Measurements from ENCODE around the gene ARR3. TPM values are rescaled to one million over a fixed set of nuclear protein-coding genes. Genes with fewer than 3 reads are reported as not detected.

ARR3 gene
- polyA plus RNA-seq, 1 experiment, result not detected

DNA sequence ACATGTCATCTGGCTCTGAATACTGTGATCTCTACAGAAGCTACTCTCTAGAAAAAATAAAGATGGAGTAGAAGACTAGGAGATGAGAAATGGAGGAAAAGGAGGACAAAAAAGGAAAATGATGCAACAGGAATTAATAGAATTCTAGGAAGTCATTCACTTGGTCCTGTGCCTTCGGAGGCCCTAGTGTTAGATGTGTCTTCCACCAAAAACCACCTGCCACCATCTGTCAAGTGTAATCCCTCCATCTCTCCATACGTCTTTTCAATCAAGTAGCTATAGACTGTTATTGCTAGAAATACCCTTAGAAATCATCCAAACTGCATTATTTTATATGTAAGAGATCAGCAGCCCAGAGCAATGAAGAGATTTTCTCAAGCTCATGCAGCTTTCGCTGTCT, 10.9 kb downstream of the ARR3 start:
- Histone ChIP-seq H3K9me3 (ENCODE audit: control insufficient read depth, insufficient read depth, low read length) (no peaks in the 10 kb centered on the region), H3K4me3 (ENCODE audit: low read depth, low read length) (no peak overlapping the region), H3K27ac (ENCODE audit: low read depth, low read length) (no peak overlapping the region), H3K27me3 (ENCODE audit: control insufficient read depth, insufficient read depth, low read length) (no peaks in the 10 kb centered on the region)
- TF ChIP-seq, protein P1, sequence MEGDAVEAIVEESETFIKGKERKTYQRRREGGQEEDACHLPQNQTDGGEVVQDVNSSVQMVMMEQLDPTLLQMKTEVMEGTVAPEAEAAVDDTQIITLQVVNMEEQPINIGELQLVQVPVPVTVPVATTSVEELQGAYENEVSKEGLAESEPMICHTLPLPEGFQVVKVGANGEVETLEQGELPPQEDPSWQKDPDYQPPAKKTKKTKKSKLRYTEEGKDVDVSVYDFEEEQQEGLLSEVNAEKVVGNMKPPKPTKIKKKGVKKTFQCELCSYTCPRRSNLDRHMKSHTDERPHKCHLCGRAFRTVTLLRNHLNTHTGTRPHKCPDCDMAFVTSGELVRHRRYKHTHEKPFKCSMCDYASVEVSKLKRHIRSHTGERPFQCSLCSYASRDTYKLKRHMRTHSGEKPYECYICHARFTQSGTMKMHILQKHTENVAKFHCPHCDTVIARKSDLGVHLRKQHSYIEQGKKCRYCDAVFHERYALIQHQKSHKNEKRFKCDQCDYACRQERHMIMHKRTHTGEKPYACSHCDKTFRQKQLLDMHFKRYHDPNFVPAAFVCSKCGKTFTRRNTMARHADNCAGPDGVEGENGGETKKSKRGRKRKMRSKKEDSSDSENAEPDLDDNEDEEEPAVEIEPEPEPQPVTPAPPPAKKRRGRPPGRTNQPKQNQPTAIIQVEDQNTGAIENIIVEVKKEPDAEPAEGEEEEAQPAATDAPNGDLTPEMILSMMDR (IDR thresholded peaks at IDR 0.05; ENCODE audit: low read depth, low read length), result no peak
- DNase-seq (ENCODE audit: low read depth, low spot score), result no peak
- POLR2A ChIA-PET, result no interaction called here
- CTCF ChIA-PET, result no interaction called here

- DNase-seq (ENCODE audit: low read depth, low spot score), result no peak
- ChIA-PET CTCF (no interaction called here), POLR2A (interaction anchor here (1.0 kb wide), 1 partner anchor 9 kb away, joined by 4 read pairs; the partner anchor contains the start of genes KIF4A and PDZD11)
- Histone ChIP-seq H3K4me3 (ENCODE audit: low read depth, low read length) (no peak overlapping the region), H3K27me3 (ENCODE audit: control insufficient read depth, insufficient read depth, low read length) (no peaks in the 10 kb centered on the region), H3K9me3 (ENCODE audit: control insufficient read depth, insufficient read depth, low read length) (no peaks in the 10 kb centered on the region), H3K27ac (ENCODE audit: low read depth, low read length) (no peak overlapping the region)
- TF ChIP-seq, protein P1 (IDR thresholded peaks at IDR 0.05; ENCODE audit: low read depth, low read length), result no peak
Measured at GRCh38 chrX:70280573-70280972, 12.4 kb downstream of the ARR3 start.

GRCh38 chrX:70281951-70282350, 13.8 kb downstream of the ARR3 start, which contains the start of gene RAB41:
Gene RAB41 (plus strand): TSS chrX:70282172. CDS start chrX:70282218, 46 bp downstream.
- no peak within 1 kb of the TSS for H3K4me3 ChIP-seq (ENCODE audit: low read depth, low read length)
- CTCF ChIA-PET, result no interaction called here
- POLR2A ChIA-PET, result no interaction called here
- TF ChIP-seq, protein P1 (IDR thresholded peaks at IDR 0.05; ENCODE audit: low read depth, low read length), result no peak
- no peak within 1 kb of the TSS for H3K27ac ChIP-seq (ENCODE audit: low read depth, low read length)
- H3K27me3 ChIP-seq (ENCODE audit: control insufficient read depth, insufficient read depth, low read length), result no peaks in the 10 kb centered on the region
- DNase-seq (ENCODE audit: low read depth, low spot score), result no peak
- H3K9me3 ChIP-seq (ENCODE audit: control insufficient read depth, insufficient read depth, low read length), result no peaks in the 10 kb centered on the region

- TF ChIP-seq, protein P1 (IDR thresholded peaks at IDR 0.05; ENCODE audit: low read depth, low read length), result no peak
- peak overlapping the region; percentile 79 for H3K4me3 ChIP-seq (ENCODE audit: low read depth, low read length)
- ChIA-PET CTCF (interaction anchor here (3.5 kb wide), 1 partner anchor 156 kb away, joined by 16 read pairs; the partner anchor contains the start of gene IGBP1), POLR2A (interaction anchor here (1.7 kb wide), 1 partner anchor 156 kb away, joined by 7 read pairs; the partner anchor contains the start of gene IGBP1)
- no peaks in the 10 kb centered on the region for H3K27me3 ChIP-seq (ENCODE audit: control insufficient read depth, insufficient read depth, low read length)
- H3K9me3 ChIP-seq (ENCODE audit: control insufficient read depth, insufficient read depth, low read length), result no peaks in the 10 kb centered on the region
- no peak for DNase-seq (ENCODE audit: low read depth, low spot score)
- H3K27ac ChIP-seq (ENCODE audit: low read depth, low read length), result peak overlapping the region; percentile 31
Measured at GRCh38 chrX:70289168-70289792, 21.1 kb downstream of the ARR3 start.

All from AG04450 (cell line).